Loucy (cell line): Measurements from ENCODE around the gene PBX4.

ENCODE experiments used
- H2AFZ ChIP-seq: fragments of 200-600 bp; sonication (generic); 2 replicates; pipeline ENCODE4 v1.6.0; 2016; ENCODE audit warnings: antibody characterized with exemption, mild to moderate bottlenecking, low read length, moderate library complexity
- H3F3A ChIP-seq: fragments of 200-600 bp; 2 replicates; pipeline ENCODE4 v1.6.0; 2016; ENCODE audit warnings: antibody characterized with exemption, low read depth, mild to moderate bottlenecking
- H3K27me3 ChIP-seq: fragments of 200-600 bp; sonication (generic); 2 replicates; pipeline ENCODE4 v1.6.1; 2014; ENCODE audit warnings: low read length, mild to moderate bottlenecking; ENCODE audit not compliant: insufficient read depth, poor library complexity, severe bottlenecking
- H3K36me3 ChIP-seq: fragments of 200-600 bp; sonication (generic); 2 replicates; pipeline ENCODE4 v1.6.1; 2016; ENCODE audit warnings: low read length; ENCODE audit not compliant: insufficient read depth
- H3K4me1 ChIP-seq: fragments of 200-600 bp; sonication (generic); 2 replicates; pipeline ENCODE4 v1.5.1; 2014; ENCODE audit warnings: low read length, mild to moderate bottlenecking; ENCODE audit not compliant: insufficient read depth, poor library complexity, severe bottlenecking
- H3K4me2 ChIP-seq: fragments of 200-600 bp; sonication (generic); 2 replicates; pipeline ENCODE4 v1.6.0; 2014; ENCODE audit warnings: antibody characterized with exemption, low read length, low read depth, mild to moderate bottlenecking; ENCODE audit not compliant: poor library complexity, severe bottlenecking
- H3K4me3 ChIP-seq: fragments of 200-600 bp; sonication (generic); 2 replicates; pipeline ENCODE4 v1.5.1; 2014; ENCODE audit warnings: low read length, mild to moderate bottlenecking, mixed read lengths; ENCODE audit not compliant: poor library complexity, severe bottlenecking
- H3K79me2 ChIP-seq: fragments of 200-600 bp; sonication (generic); 2 replicates; pipeline ENCODE4 v1.6.1; 2014; ENCODE audit warnings: low read length; ENCODE audit not compliant: insufficient read depth
- H3K9ac ChIP-seq: fragments of 200-600 bp; sonication (generic); 2 replicates; pipeline ENCODE4 v1.6.0; 2014; ENCODE audit warnings: mild to moderate bottlenecking, low read depth, low read length, moderate library complexity; ENCODE audit not compliant: poor library complexity, severe bottlenecking
- H3K9me2 ChIP-seq: fragments of 200-600 bp; sonication (generic); replicated peaks from 2 replicates; pipeline ENCODE4 v1.6.1; 2016; ENCODE audit warnings: low read depth, low read length, mixed read lengths
- H3K9me3 ChIP-seq: fragments of 200-600 bp; sonication (generic); 2 replicates; pipeline ENCODE4 v1.6.1; 2014; ENCODE audit warnings: mild to moderate bottlenecking, antibody characterized with exemption, low read length, low read depth; ENCODE audit not compliant: insufficient read depth
- H4K20me1 ChIP-seq: fragments of 200-600 bp; sonication (generic); 2 replicates; pipeline ENCODE4 v1.6.0; 2014; ENCODE audit warnings: antibody characterized with exemption, low read length, mild to moderate bottlenecking; ENCODE audit not compliant: insufficient read depth, poor library complexity, severe bottlenecking
- CTCF ChIP-seq: fragments of 200-600 bp; sonication (generic); conservative IDR thresholded peaks from 2 replicates; pipeline ENCODE4 v1.5.1; 2014; ENCODE audit warnings: mild to moderate bottlenecking, antibody characterized with exemption, low read length
- EZH2phosphoT487 ChIP-seq: fragments of 200-600 bp; IDR thresholded peaks from 2 replicates; pipeline ENCODE4 v1.6.1; 2018; ENCODE audit warnings: antibody characterized with exemption, mild to moderate bottlenecking, moderate library complexity, borderline replicate concordance

The PBX4 gene

GRCh38 chr19:19546751-19547162, 71.7 kb downstream of the PBX4 start:
- H3K4me1 ChIP-seq, result no peaks in the 10 kb centered on the region
- H3K79me2 ChIP-seq, result no peaks in the 10 kb centered on the region
- H3K27me3 ChIP-seq, result no peaks in the 10 kb centered on the region
- no peak for TF ChIP-seq CTCF
- TF ChIP-seq EZH2phosphoT487, result no peak
- no peaks in the 10 kb centered on the region for H3K9me2 ChIP-seq
- no peaks in the 10 kb centered on the region for H3K36me3 ChIP-seq
- H3K9ac ChIP-seq, result no peak overlapping the region
- H3K9me3 ChIP-seq, result no peaks in the 10 kb centered on the region
- no peak overlapping the region for H3K4me3 ChIP-seq
- H4K20me1 ChIP-seq, result no peaks in the 10 kb centered on the region
- H3F3A ChIP-seq, result no peaks in the 10 kb centered on the region
- no peak overlapping the region for H3K4me2 ChIP-seq
- no peak overlapping the region for H2AFZ ChIP-seq

- H3K4me2 ChIP-seq, result no peak overlapping the region
- no peak overlapping the region for H2AFZ ChIP-seq
- H3K9me3 ChIP-seq, result no peaks in the 10 kb centered on the region
- H4K20me1 ChIP-seq, result no peaks in the 10 kb centered on the region
- no peaks in the 10 kb centered on the region for H3K27me3 ChIP-seq
- no peaks in the 10 kb centered on the region for H3K79me2 ChIP-seq
- H3K4me3 ChIP-seq, result no peak overlapping the region
- H3F3A ChIP-seq, result no peaks in the 10 kb centered on the region
- no peaks in the 10 kb centered on the region for H3K36me3 ChIP-seq
- H3K9me2 ChIP-seq, result no peaks in the 10 kb centered on the region
- H3K9ac ChIP-seq, result no peak overlapping the region
- H3K4me1 ChIP-seq, result no peaks in the 10 kb centered on the region
- no peak for TF ChIP-seq CTCF
- TF ChIP-seq EZH2phosphoT487, result no peak
These were observed 72.8 kb downstream of the PBX4 start for GRCh38 chr19:19545707-19546106.

- TF ChIP-seq CTCF, result no peak
- TF ChIP-seq EZH2phosphoT487, result no peak
- Histone ChIP-seq H3F3A (no peaks in the 10 kb centered on the region), H3K9ac (no peak overlapping the region), H2AFZ (no peak overlapping the region), H3K79me2 (no peaks in the 10 kb centered on the region), H3K9me3 (no peaks in the 10 kb centered on the region), H3K4me1 (no peaks in the 10 kb centered on the region), H3K27me3 (no peaks in the 10 kb centered on the region), H3K36me3 (no peaks in the 10 kb centered on the region), H3K9me2 (no peaks in the 10 kb centered on the region), H3K4me2 (no peak overlapping the region), H4K20me1 (no peaks in the 10 kb centered on the region), H3K4me3 (no peak overlapping the region)
These were observed 73.4 kb downstream of the PBX4 start for GRCh38 chr19:19544954-19545591.
